HG02588 (cell line): ENCODE results near the gene GNB2.

Experiments used
- ATAC-seq: cut with Tn5 transposase; IDR thresholded peaks from one replicate; pipeline ENCODE4 v1.9.1; 2021; ENCODE audit warnings: mild to moderate bottlenecking, moderate library complexity; ENCODE audit not compliant: unreplicated experiment

The GNB2 gene

GRCh38 chr7:100680576-100681271 is 7.2 kb downstream of the GNB2 start:
- ATAC-seq, result no peak

GRCh38 chr7:100681491-100682227 is 8.1 kb downstream of the GNB2 start:
- no peak for ATAC-seq

DNA sequence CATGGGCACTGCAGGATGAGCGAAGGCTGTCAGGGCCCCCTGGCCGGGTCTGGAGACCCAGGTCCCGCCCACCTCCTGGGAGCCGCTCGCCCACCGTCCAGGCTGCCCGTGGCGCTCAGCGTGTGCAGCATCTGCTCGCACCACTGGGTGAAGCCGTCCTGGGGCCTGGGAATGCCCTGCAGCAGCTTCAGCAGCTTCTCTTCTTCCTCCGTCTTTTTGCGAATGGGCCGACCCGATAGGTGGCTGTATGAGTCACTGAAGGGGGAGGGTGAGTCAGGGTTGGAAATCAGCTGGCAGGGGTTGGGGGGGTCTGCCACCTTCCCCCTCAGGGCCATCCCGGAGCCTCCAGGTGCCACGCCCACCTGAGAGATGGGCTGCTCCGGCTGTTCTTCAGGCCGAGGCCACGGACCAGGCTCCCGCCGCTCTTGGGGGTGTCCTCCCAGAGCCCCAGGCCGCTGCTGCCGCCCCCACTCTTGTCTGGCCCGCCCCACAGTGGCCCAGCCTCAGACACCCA is 8.7 kb downstream of the GNB2 start:
- ATAC-seq, result no peak

- ATAC-seq, result no peak
These were observed 9.6 kb downstream of the GNB2 start for GRCh38 chr7:100682991-100683658.

DNA sequence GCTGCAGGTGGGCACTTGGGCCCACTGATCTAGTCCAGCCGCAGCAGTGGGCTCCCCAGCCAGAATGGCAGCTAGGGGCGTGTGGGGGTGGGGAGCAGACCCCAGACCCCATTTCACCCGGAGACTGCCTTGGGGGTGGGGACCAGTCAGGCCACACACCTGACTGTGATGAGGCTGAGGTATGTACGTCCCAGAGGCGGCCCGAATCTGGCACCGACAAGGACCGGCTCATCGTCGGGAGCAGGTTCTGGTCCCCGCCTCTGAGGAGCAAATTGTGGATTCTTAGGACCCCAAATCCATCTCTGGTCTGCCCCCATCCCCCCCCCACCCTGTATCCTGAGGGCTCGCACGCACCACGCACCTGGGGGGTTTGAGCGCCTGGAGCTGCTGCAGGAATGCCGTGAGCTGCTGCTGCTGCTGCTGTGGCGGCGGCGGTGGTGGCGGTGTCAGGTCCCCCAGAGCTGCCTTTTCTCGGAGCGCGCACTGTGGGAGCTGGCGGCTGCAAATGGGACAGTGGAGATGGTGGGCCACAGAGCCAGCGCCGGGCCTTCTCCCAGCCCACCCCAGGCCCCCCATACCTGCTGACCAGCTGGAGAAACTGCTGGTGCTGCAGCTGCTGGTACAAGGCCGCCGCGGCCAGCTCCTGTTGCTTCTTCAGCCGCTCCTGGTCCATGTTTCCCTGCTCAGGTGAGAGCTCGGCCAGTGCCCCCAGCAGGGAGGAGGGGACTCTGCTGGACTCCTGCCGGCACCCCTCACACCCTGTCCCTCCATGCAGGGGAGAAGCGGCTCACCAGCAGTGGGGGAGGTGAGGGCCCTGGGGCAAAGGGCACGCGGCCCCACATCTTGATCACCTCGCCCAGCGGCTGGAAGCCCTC is 10.4 kb downstream of the GNB2 start:
- ATAC-seq, result no peak

- ATAC-seq, result no peak
These were observed 11.0 kb downstream of the GNB2 start for GRCh38 chr7:100684534-100685042.

DNA sequence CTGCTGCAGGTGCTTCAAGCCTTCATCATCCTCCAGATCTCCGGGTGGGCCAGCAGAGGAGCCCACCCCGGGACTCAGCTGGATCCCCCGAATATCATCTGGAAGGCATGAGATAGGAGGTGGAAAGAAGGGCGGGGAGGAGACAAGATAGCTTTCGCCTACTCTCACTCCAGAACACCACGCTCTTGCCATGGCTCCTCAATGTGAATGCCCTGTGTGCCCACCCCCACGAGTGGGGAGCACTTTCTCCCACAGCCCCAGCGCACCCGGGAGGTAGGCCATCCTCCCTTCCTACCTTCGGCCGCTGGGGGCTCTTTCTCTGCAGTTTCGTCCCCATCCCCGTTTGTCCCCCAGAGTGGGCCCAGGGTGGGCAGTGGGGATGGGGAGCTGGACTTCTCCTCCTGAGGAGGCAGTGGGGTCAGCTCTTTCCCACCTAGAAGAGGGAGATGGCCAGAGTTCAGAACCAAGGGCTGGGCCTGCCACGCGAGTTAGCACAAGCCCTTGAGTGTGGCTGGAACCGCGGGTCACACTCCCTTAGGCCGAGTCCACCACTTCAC is 11.6 kb downstream of the GNB2 start:
- no peak for ATAC-seq

DNA sequence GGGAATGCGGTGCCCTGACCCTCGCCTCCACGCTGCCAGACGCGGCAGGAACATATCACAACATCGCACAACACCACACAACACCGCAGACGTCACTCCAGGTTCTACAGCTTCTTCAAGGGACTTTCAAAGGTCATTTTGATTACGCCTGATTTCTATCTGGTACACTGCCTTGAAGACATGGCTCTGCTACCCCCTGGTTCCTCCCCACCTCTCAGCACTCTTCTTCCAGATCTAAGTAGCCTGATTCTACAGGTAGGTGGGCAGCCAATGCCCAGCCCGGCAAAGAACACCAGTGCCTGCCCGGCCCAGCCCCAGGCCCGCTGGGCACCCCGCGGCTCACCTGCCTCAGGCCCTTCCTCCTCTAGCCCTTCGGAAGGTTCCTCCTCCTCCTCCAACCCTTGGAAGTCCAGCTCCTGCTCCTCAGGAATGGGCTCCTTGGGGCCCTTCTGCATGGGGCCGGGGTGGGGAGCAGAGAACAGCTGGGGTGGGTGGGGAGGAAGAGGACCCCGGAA is 12.1 kb downstream of the GNB2 start:
- no peak for ATAC-seq

- no peak for ATAC-seq
These were observed 12.8 kb downstream of the GNB2 start for GRCh38 chr7:100686201-100686821.

DNA sequence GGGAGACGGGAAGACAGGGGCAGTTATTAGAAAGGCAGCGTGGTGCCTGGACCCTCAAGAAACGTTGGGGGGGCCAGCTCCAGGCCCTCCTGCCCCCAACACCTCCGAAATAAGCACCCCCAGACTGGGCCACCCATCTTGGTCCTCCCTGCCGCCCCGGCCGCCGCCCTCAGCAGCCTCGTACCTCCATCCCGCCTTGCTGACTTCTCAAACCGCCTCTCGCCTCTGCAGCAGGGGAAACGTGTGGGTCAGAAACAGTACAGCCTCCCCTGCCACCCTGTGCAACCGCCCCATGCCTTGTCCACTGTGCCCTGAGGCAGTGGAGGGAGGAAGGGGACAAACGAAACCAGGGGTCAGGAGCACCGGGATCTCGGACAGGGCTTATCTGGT is 13.3 kb downstream of the GNB2 start:
- ATAC-seq, result no peak

DNA sequence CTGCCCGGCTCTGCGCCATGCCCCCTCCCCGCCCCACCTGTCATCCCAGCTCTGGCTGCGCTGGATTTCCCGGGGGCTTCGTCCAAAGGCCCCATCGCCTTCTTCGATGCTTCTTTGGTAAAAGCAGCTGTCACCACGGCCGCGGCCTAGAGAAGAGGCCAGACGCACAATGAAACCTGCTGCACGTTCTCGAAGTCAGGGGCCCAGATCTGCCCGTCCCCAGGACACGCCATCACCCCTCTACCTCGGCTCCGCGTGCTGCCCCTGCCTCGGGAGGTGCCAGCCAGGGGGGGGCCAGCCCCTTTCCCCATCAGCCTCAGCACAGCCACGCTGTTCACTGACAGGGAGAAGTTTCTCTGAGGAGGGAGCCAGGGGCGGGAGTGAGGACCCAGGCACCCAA is 13.7 kb downstream of the GNB2 start:
- ATAC-seq, result no peak

- ATAC-seq, result no peak
These were observed 14.3 kb downstream of the GNB2 start for GRCh38 chr7:100687751-100688300.

DNA sequence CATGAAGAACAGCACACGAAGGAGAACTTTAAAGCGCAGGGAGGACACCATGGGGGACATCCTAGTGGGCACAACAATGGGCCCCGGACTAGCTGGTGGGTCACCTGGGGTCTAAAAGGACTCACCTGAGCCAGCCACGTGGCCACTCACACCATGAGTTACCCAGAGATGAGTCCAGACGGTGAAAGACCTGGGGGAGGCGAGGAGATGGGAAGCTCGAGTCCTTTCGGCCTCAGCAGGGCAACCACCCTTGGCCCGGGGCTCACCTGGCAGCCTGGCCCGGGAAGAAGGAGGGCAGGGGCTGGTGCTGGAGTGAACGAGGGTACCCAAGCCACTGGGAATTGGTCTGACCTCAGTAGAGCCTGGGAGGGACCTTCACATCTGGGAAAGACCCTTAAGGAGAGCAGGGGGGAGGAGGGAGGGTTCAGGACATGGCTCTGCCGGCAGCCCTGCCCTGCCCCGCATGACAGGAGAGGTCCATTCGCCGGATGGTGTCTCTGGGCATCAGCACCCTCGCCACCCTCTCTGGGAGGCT is 14.9 kb downstream of the GNB2 start:
- no peak for ATAC-seq

- ATAC-seq, result no peak
These were observed 15.9 kb downstream of the GNB2 start for GRCh38 chr7:100689230-100690135.

- no peak for ATAC-seq
These were observed 18.4 kb downstream of the GNB2 start for GRCh38 chr7:100691676-100692577.

GRCh38 chr7:100692578-100692961 is 19.0 kb downstream of the GNB2 start:
- ATAC-seq, result no peak
